KG1 (cell line): ENCODE measurements around the gene CMSS1.

ENCODE experiments used
- DNase-seq: peaks from one replicate; lab custom pipeline; 2025; lab: John Stamatoyannopoulos, UW

Gene CMSS1

DNA sequence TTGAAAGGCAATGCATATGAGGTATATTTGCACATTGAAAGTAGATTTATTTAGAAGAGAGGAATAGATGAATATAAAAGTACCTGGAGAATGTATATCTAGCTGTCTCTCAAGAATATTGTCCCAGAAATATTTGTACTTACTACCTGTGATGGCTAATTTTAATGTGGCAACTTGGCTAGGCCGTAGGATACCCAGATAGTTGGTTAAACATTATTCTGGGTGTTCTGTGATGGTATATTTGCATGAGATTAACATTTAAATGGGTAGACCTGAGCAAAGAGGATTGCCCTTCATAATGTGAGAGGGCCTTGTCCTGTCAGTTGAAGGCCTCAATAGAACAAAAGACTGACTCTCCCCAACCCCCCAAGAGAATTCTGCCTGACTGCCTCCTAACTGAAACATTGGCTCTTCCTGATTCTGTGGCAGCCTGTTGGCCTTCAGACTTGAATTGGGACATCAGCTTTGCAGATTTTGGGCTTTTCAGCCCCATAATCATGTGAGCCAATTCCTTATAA is 366.0 kb downstream of the CMSS1 start:
- DNase-seq = no peak

DNA sequence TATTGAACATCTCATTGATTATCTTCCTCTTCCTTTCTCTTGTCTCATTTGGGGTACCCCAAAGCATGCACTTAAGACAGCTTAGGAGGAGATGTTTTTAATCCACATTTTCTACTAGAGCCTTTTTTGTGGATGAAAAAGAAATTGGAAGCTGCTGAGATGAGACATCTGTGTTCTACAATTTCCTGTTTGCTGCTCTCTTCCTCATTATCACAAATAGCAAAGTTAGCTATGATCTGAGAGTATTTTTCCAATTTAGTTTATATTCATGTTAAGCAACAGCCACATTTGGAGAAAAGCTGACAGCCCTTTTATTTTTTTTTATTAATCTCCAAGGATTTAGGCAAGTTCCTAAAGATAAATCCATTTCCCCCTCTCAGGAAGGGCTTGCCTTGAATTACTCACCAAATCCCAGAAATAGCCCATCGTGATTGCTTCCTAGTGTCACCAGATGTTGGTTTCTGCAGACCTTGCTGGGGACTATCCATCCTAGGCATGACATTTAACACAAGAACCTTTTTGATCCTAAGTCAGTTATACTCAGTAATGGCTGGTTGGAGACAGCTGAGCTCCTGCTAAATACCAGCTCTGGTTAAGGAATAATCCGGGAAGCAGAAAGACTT is 367.4 kb downstream of the CMSS1 start:
- no peak for DNase-seq

DNA sequence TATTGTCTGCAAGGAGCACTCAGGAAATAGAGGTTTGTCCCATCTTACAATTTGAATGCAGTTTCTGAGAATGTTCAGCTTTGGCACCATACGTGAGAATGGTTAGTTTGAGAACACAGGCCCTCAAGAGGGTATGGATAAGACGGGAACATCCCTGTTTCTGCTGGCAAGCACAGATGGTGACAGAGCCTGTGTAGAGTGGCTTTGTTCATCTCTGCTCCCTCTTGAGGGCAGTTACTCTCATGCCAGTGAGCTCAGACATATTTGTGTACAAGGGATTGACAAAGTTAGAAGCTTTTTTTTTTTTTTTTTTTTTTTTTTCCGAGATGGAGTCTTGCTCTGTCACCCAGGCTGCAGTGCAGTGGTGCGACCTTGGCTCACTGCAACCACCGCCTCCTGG is 368.2 kb downstream of the CMSS1 start:
- DNase-seq = no peak

DNA sequence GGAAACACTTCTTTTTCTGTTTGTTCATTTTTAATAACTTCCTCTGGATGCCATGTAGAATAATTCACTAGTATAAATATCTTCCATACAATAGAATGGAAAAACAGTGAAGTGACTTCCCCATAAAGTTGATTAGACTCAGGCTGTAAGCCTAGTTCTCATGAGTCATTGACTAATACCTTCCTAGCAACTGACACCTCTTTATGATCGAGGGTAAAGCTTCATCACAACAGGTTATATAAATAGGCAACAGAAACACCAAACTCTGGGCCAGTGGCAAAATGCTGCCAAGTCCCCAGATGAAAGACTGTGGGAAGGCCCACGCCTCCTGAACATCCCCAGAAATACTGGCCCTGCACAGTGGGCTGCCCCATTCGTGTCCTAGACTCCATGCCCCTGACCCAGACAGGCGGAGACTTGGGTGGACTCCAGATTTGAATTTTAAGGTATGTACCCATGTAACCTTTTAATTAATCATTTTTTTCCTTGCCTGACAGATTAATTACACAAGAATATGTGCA is 371.8 kb downstream of the CMSS1 start:
- DNase-seq = no peak

DNA sequence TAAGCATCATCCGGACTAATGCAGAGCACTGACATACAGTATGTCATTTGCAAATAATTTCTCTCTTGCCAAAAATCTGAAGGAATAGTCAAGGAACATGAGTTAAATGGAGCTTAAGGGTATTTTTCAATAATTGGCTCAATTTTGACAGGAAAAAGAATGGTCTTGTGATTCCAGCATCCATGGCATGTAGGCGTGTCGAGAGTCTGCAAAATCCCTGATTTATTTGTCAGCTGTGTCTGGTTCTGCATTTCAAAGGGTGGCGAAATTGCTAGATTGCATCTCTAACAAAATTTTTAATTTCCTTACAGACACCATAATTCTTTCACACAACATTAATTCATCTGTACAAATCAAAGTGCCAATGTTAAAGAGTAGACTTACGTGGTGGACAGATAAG is 377.7 kb downstream of the CMSS1 start:
- no peak for DNase-seq

DNA sequence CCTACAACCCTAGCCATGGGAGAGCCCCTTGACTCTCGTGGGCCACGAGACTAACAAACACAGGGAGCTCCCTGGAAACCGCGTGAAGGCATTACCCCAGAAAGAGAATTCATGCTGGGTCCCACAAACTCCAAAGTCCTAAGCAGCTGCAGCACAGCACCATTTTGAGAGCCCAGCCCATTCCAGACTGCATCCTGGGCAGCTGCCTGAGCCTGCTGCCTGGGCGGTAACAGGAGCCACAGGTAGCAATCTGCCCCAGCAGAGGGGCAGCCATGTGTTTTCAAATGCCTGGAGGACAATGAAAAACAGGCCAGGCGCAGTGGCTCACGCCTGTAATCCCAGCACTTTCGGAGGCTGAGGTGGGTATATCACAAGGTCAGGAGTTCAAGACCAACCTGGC is 380.2 kb downstream of the CMSS1 start:
- no peak for DNase-seq

DNA sequence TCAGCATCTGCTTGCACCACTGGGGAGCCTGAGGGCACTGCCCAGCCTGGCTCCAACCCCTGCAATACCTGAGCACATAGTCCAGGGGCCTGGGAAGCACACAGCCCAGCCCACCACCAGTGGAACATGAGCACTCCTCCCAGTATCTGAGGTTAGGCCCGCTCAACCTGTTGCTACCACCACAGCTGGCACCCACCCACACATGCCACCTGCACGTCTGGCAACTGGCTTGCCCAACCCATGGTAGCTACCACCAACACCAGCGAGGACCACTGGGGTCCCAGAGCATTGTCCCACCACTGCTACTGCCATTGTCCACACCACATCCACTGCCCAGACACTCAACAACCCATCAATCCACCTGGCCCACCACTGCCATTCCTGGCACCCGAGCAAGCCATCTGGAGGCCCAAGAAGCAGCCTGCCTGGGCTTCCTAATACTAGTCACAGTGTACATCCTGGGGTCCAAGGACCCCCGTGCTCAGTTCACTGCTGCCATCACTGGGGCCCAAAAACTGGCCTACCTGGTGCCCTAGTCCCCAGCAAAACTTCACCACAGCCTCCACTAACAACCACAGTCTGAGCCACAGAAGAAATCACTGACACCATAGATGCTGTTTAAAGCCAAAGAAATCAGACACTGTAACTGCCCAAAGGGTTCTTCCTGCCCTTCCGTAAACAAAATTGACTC is 381.1 kb downstream of the CMSS1 start:
- DNase-seq = no peak

DNA sequence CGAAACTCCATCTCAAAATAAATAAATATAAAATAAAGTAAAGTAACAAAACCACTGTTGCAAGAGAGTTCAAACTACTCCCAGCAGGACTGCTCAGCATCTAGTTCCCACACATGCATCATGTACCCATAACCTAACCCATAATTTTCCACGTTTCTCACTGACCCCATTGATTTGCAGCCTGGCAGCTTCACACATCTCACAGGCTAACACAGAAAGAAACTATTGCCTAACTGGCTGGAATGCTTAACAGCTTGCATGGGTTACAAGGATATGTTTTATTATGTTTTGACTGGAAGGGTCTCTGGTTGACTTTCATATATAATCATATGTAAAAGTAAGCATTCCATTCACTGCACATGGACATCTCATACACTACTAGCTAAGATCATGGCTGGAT is 387.5 kb downstream of the CMSS1 start:
- DNase-seq = no peak

DNA sequence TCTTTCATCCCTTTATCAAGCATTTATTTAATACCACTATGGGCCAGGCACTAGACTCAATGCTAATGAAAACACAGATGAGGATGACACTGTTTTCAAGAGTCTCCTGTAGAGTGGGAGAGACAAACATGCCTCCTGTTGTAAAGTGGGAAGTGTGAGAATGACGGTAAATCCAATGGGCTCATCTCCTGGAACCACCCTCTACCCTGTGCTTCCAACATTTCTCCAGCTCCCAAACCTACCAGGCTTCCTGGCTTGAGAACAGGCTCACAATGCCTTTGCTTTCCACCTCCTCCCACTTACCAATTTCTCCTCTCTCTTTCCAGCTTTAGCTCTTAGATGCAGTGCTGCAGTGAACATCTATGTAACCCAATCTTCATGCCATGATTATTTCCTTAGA is 389.0 kb downstream of the CMSS1 start:
- no peak for DNase-seq

DNA sequence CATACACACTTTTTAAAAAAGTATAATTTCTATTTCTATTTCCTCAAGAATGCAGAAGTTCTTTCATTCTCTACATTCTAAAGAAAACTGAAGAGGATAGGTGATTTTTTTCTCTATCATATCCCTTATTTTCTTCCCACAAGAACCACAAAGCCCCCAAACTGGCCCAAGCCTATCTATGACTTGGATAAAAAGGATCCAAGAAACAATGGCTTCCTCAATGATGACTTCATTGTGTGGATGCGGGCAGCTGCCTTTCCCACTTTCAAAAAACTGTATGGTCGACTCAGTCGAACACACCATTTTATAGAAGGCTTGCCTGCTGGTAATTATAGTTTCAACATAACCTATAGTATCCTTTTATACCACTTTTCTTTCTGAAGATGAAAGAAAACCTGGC is 390.2 kb downstream of the CMSS1 start:
- no peak for DNase-seq

DNA sequence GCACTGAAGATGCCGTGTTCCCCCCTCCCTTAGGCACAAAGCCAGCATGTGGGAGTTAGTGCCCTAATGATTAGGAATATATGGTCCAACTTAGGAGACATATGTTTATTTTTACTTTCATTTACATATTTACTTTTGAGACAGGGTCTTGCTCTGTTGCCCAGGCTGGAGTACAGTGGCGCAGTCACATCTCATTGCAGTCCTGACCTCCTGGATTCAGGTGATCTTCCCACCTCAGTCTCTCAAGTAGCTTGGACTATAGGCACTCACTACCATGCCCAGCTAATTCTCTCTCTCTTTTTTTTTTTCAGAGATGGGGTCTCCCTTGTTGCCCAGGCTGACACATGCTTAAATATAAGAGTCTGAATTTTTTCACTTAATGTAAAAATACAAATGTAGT is 391.5 kb downstream of the CMSS1 start:
- no peak for DNase-seq

DNA sequence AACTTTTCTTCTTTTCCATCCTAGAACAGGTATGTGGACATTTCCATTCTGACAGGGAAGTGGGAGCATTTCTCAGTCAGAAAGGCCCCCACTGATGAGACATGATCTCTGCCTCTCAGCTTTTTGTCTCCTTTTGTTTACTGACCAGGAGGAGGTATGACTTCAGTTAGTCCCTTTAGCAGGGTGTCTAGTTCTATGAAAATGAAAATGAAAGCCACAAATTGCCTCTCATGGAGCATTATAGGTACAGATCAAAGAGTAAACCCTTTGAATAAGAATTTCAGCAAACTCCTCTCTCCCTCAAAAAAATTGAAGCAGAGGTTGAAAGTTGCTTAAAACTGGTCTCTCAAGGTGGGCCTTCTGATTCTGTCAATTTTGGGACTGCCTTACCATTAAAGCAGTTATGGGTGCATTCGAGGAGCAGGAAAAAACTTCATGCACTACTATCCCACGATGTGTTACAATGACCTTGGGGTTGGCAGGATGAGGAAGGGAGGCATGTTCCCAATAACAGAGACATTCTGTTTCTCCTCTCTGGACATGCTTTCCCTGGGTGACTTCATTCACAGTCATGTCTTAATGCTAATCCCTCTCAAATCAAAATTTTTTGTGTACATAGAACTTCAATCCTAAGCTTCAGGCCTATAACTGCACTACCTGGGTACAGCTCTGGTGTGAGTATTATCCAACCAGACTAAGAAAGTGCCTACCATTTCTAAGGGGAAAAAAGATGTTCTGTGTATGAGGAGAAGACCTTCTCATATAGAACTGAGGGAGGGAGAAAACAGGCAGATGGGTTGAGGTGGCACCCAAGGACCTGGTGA is 392.5 kb downstream of the CMSS1 start:
- no peak for DNase-seq

DNA sequence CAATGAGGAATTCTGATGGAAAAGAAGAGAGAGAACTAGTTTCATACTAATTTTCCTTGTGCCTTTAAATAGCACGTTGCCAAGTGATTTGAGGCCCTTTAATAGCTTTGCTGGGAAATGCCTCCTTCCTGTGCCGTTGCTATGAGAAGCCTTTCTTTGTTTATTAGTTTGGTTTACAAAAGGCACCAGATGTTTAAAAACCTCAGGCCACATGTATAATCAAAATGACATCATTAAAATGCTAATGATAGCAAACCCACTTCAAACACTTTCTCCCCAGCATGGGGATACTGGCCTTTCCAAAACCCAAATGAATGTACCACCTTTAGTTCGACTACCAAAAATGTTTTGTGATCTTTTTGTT is 393.1 kb downstream of the CMSS1 start:
- DNase-seq = no peak

DNA sequence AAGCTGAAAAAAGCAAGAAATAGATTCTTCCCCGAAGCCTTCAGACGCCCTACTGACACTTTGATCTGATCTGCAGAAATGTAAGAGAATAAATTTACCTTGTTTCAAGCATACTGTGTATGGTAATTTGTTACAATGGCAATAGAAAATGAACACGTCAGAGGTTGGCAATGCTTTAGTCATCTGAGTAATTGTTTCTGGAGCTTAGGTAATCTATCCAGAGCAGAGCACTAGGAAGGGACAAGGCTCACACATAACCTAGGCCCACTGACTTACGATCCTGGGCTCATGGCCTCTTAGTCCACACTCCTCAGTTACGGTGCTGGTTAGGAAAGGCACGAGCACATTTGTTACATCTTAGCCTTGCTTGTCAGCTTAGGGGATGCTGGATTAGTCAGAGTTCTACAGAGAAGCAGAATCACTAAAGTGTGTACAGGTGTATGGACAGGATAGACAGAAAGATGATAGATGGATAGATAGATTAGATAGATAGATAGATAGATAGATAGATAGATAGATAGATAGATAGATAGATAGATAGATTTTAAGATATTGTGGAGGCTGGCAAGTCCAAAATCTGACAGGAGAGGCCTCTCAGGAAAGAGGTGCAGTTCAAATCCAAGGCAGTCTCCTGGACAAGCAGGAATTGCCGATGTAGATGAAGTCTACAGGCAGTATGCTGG is 396.4 kb downstream of the CMSS1 start:
- DNase-seq = no peak

DNA sequence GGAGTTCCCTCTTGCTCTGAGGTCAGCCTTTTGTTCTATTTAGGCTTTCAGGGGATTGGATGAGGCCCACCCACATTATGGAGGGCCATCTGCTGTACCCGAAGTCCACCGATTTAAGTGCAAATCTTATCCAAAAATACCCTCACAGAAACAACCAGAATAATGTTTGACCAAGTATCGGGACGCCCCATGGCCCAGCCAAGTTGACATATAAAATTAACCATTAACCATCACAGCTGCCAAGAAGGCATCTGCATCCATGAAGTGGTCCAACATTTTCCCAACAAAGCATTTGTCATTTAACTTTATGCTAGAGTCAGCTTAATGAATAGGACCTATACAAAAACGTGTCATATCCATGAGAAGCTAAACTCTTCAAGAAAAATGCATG is 396.9 kb downstream of the CMSS1 start:
- no peak for DNase-seq

DNA sequence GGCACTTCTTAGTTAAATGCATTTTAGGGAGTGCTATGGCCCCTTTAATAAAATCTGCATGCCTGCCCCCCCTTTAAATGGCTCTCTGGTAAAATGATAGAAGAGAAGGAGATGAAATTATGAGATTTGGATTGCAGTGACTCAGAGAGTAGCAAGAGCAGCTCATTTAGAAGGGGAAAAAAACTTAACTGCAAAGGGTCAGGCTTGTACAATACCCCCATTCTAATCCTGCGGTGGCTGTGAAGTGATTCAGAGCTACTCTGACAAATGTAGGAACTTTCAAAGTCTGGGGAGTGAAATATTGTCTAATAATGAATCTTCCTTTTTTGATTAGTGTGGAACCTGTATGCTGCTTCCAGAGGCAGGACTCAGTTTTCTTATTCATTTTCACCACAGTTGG is 399.1 kb downstream of the CMSS1 start:
- no peak for DNase-seq

DNA sequence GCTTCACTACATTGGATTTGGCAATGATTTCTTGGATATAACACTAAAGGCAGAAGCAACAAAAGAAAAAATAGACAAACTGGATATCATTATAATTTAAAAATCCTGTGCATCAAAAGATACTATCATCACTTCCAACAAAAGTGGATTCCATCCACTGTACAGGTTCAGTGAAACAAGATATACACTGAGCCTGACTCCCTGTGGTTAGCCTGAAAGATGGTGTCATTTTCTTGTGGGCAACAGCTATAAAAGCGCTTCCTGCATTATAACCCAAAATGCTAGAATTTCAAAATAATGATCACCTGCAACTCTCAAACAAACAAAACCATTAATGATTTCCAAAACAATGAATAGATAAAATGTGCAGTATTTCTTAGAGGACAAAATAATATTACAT is 403.5 kb downstream of the CMSS1 start:
- no peak for DNase-seq

DNA sequence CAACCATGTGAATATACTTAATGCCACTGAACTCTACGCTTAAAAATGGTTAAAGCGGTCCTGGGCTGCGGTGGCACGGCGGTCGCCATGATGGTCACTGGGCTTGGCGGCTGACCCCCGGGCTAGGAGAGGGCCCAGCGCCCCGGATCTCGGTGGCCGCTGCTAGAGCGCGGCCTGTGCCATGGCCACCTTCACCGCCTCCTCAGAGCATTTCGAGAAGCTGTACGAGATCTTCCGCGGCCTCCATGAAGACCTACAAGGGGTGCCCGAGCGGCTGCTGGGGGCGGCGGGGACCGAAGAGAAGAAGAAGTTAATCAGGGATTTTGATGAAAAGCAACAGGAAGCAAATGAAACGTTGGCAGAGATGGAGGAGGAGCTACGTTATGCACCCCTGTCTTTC is 407.5 kb downstream of the CMSS1 start:
- DNase-seq = no peak

DNA sequence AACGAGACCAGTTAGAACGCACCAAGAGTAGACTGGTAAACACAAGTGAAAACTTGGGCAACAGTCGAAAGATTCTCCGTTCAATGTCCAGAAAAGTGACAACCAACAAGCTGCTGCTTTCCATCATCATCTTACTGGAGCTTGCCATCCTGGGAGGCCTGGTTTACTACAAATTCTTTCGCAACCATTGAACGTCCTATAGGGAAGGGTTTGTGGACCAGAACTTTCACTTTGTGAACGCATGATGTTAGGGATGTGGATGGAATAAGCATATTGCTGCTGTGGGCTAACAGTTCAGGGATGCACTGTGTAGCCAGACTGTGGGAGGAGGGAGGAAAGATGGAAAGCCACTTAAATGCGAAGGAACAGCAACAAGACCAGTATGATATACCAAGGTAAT is 408.2 kb downstream of the CMSS1 start:
- no peak for DNase-seq

DNA sequence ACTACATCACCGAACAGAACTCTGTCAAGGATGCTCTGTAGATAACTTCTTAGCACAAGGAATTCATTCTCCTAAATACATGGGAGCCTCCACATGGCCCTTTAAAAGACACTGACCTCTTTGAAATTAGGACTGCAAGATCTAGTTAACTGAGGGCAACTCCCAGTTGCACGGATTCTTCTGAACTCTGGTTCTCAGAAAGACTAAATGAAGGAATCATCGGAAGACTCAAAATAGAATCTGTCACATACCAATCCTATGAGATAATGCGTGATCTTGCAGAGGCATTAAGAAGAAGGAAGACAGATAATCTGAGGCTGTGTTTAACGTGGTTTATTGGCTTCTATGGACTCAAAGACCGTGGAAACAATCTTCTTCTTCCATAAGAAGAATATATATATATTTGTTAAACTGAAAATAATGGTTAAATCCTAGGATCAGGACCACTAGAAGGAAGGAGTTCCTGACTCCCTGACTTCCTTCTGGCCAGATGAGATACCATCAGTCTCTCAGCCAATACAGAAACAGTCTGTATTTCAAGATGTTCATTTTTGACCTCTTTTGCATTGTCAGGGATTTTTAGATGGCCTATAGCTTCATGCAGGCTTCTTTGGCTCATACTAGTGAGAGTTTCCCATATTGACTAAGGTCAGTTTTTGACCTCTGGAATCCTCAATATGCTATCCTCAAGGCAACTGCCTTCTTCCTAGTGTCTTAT is 409.2 kb downstream of the CMSS1 start:
- DNase-seq = no peak

DNA sequence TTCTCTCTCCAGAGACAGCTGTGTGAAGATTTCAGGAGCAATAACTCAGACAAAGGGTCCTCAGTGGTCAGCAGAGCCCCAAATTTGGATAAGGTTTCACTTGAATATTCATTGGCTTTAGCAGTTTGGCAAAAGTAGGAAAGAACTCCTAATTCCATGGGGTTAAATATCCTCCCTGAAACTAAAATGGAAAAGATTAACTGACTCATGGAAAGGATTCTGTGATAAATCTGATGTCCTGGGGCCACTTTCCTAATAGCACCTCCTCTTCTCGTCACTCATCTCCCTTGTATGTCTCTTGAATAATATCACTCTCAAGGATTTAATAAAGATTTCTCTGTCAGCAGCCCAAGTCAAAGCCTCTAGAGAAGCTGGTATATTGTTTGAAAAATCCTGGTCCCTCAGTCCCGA is 409.9 kb downstream of the CMSS1 start:
- DNase-seq = no peak

DNA sequence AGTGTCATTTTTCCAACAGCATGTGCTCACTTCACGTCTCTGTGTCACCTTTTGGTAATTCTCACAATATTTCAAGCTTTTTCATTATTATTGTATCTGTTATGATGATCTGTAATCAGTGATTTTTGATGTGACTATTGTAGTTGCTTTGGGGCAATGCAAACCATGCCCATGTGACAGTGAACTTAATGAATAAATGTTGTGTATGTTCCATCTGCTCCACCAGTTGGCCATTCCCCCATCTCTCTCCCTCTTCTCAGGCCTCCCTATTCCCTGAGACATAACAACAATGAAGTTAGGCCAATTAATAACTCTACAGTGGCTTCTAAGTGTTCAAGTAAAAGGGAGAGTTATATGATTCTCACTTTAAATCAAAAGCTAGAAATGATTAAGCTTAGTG is 410.6 kb downstream of the CMSS1 start:
- no peak for DNase-seq
